Kidney epithelial cell (primary cell): ENCODE results near the gene VIPR2. TPM values are rescaled to one million over a fixed set of nuclear protein-coding genes. Genes with fewer than 3 reads are reported as not detected.
"Not testable (repeated sequence)": the region's sequence is repeated elsewhere in the genome, so short reads cannot be mapped to it uniquely, and the experiment has no call there.

Experiments
- DNase-seq: peaks from one replicate; pipeline ENCODE4 v3.0.0-alpha.2; 2010; ENCODE audit warnings: low read depth
- H3K27me3 ChIP-seq: 2 replicates; pipeline ENCODE4 v1.6.0; 2011; ENCODE audit warnings: low read length; ENCODE audit not compliant: control insufficient read depth, insufficient read depth
- H3K36me3 ChIP-seq: 2 replicates; pipeline ENCODE4 v1.5.1; 2011; ENCODE audit warnings: low read length; ENCODE audit not compliant: control insufficient read depth, insufficient read depth
- H3K4me3 ChIP-seq: 2 replicates; pipeline ENCODE4 v1.5.1; 2011; ENCODE audit warnings: low read depth, mild to moderate bottlenecking, control low read depth, low read length
- CTCF ChIP-seq: IDR thresholded peaks from 2 replicates; pipeline ENCODE4 v1.5.1; 2011; ENCODE audit warnings: mild to moderate bottlenecking, moderate library complexity, low read length, control low read depth, inconsistent platforms; ENCODE audit not compliant: insufficient read depth, poor library complexity, severe bottlenecking
- total RNA-seq: library from RNA; depleted of rRNA; stranded (reverse); fragments of >200 nt; gene quantifications from 2 replicates; pipeline ENCODE4 v1.2.3, GENCODE V29; 2015

The VIPR2 gene
- total RNA-seq, 1 donor from 2014 or later = not detected

- DNase-seq = no peak
- no peak for TF ChIP-seq CTCF
- Histone ChIP-seq H3K4me3 (no peak overlapping the region), H3K27me3 (no peaks in the 10 kb centered on the region), H3K36me3 (no peaks in the 10 kb centered on the region)
Observed at GRCh38 chr7:159188011-159188410, 43.3 kb upstream of the VIPR2 start.

GRCh38 chr7:159179241-159179640 lies 34.6 kb upstream of the VIPR2 start:
- Histone ChIP-seq H3K27me3 (no peaks in the 10 kb centered on the region), H3K36me3 (no peaks in the 10 kb centered on the region), H3K4me3 (no peak overlapping the region)
- DNase-seq = no peak
- no peak for TF ChIP-seq CTCF

GRCh38 chr7:159177284-159177953 lies 32.8 kb upstream of the VIPR2 start:
- no peaks in the 10 kb centered on the region for H3K36me3 ChIP-seq
- no peak for TF ChIP-seq CTCF
- DNase-seq = no peak
- H3K27me3 ChIP-seq = no peaks in the 10 kb centered on the region
- no peak overlapping the region for H3K4me3 ChIP-seq

- H3K27me3 ChIP-seq = no peaks in the 10 kb centered on the region
- H3K4me3 ChIP-seq = no peak overlapping the region
- DNase-seq = no peak
- H3K36me3 ChIP-seq = no peaks in the 10 kb centered on the region
- TF ChIP-seq CTCF = no peak
Observed at GRCh38 chr7:159175792-159176191, 31.1 kb upstream of the VIPR2 start.

- not testable (repeated sequence) for DNase-seq, H3K4me3 ChIP-seq, H3K36me3 ChIP-seq, H3K27me3 ChIP-seq
Observed at GRCh38 chr7:159175100-159175499, 30.4 kb upstream of the VIPR2 start.

GRCh38 chr7:159172400-159172799 lies 27.7 kb upstream of the VIPR2 start:
- Histone ChIP-seq H3K36me3 (no peaks in the 10 kb centered on the region), H3K27me3 (no peaks in the 10 kb centered on the region), H3K4me3 (no peak overlapping the region)
- TF ChIP-seq CTCF = no peak
- DNase-seq = no peak
